Body of pancreas (tissue), 4 donors: Measurements from ENCODE around the gene ATP8A2. TPM values are rescaled to one million over a fixed set of nuclear protein-coding genes. Genes with fewer than 3 reads are reported as not detected.

Experiments
- ATAC-seq: fragments of 150-250 bp; one replicate; pipeline ENCODE4 v1.9.1; 2016
- DNase-seq, 4 donors: peaks; one replicate each; pipeline ENCODE4 v3.0.0-alpha.2; 2019
- H3K27ac ChIP-seq, 4 donors: fragments of 200-600 bp; sonication (generic); 1 replicate in 3 of 4; 2 replicates in 1 of 4; pipeline versions ENCODE4 v1.5.1 to v1.6.1; 2016 to 2019; ENCODE audit warnings: mild to moderate bottlenecking in 1 of 4, mixed read lengths in 1 of 4, moderate library complexity in 1 of 4
- H3K27me3 ChIP-seq, 2 donors: fragments of 200-600 bp; sonication (generic); one replicate each; pipeline ENCODE4 v1.6.0; 2016; ENCODE audit warnings: mild to moderate bottlenecking in 1 of 2
- H3K36me3 ChIP-seq, 2 donors: fragments of 200-600 bp; sonication (generic); replicated peaks in 1 of 2; 2 replicates each; pipeline ENCODE4 v1.5.1; 2016; ENCODE audit warnings: low read depth in 2 of 2; ENCODE audit not compliant: insufficient read depth in 1 of 2
- H3K4me1 ChIP-seq: fragments of 200-600 bp; sonication (generic); one replicate; pipeline ENCODE4 v1.6.0; 2016
- H3K4me3 ChIP-seq, 2 donors: fragments of 200-600 bp; sonication (generic); 1 replicate in 1 of 2; 2 replicates in 1 of 2; pipeline ENCODE4 v1.5.1; 2016 to 2019
- H3K9me3 ChIP-seq, 3 donors: fragments of 200-600 bp; sonication (generic); 1 replicate in 2 of 3; 2 replicates in 1 of 3; pipeline ENCODE4 v1.5.1; 2016
- CTCF ChIP-seq, 7 experiments: fragments of 450-650 bp in 4 of 7; fragments of 200-600 bp in 3 of 7; sonication (generic) in 3 of 7; IDR thresholded peaks; one replicate each; pipeline ENCODE4 v1.5.1; 2016 to 2019; ENCODE audit warnings: antibody characterized with exemption in 7 of 7
- POLR2A ChIP-seq, 3 donors: fragments of 450-650 bp; IDR thresholded peaks; one replicate each; pipeline ENCODE4 v1.6.1; 2016; ENCODE audit warnings: antibody characterized with exemption in 3 of 3, mild to moderate bottlenecking in 2 of 3
- WGBS, 2 donors: methylation state at CpG; one replicate each; pipeline ENCODE4 v1.1.5; 2017; 5-methylcytosine and 5-hydroxymethylcytosine counted together
- intact Hi-C: fragments of 100-400 bp; cut with DNase I; formaldehyde crosslinking; loops from one replicate; pipeline ENCODE4 v1.15.1; 2023
- total RNA-seq, 2 donors: library from RNA; depleted of rRNA; stranded (reverse); fragments of >200 nt; gene quantifications; one replicate each; pipeline ENCODE4 v1.1.0, GENCODE V29; 2016

ATP8A2 gene
- total RNA-seq, 2 donors from 2014 or later, result under 0.01 TPM; not detected in 1

GRCh38 chr13:26011996-26012821 is 640.4 kb downstream of the ATP8A2 start:
- intact Hi-C loops, result no loop called here
- ATAC-seq, result no peak

GRCh38 chr13:26012995-26013394 is 641.2 kb downstream of the ATP8A2 start:
- ATAC-seq (no peak), DNase-seq (no peak)
- WGBS, 2 donors, result 64 to 69% methylated on average over 8 to 9 of the region's 9 CpGs
- TF ChIP-seq CTCF (IDR thresholded peaks at IDR 0.05) (no peak), POLR2A (IDR thresholded peaks at IDR 0.05) (no peak)
- Histone ChIP-seq H3K36me3 (no peaks in the 10 kb centered on the region), H3K9me3 (no peaks in the 10 kb centered on the region), H3K4me3 (no peak overlapping the region), H3K4me1 (peaks cover 8% of the 10 kb centered on the region), H3K27ac (no peak overlapping the region), H3K27me3 (no peaks in the 10 kb centered on the region)
- intact Hi-C loops, result no loop called here

More at GRCh38 chr13:26011996-26012821, 640.4 kb downstream of the ATP8A2 start:
- no peak overlapping the region for H3K27ac ChIP-seq
- no peak for DNase-seq
- H3K27me3 ChIP-seq, result no peaks in the 10 kb centered on the region
- no peak overlapping the region for H3K4me3 ChIP-seq
- peaks cover under 1% of the 10 kb centered on the region for H3K4me1 ChIP-seq
- H3K9me3 ChIP-seq, result no peaks in the 10 kb centered on the region
- no peak for TF ChIP-seq POLR2A (IDR thresholded peaks at IDR 0.05)
- no peak for TF ChIP-seq CTCF (IDR thresholded peaks at IDR 0.05)
- no peaks in the 10 kb centered on the region for H3K36me3 ChIP-seq
- 57 to 59% methylated on average over 49 to 50 of the region's 53 CpGs for WGBS, 2 donors

- intact Hi-C loops, result no loop called here
- peaks cover 21% of the 10 kb centered on the region for H3K4me1 ChIP-seq
- ATAC-seq, result no peak
- 74 to 75% methylated on average over 10 of the region's 10 CpGs for WGBS, 2 donors
- H3K4me3 ChIP-seq, result no peak overlapping the region
- TF ChIP-seq CTCF (IDR thresholded peaks at IDR 0.05), result no peak
- no peak for TF ChIP-seq POLR2A (IDR thresholded peaks at IDR 0.05)
- no peak overlapping the region for H3K27ac ChIP-seq
- no peaks in the 10 kb centered on the region for H3K9me3 ChIP-seq
- no peak for DNase-seq
- no peaks in the 10 kb centered on the region for H3K36me3 ChIP-seq
- no peaks in the 10 kb centered on the region for H3K27me3 ChIP-seq
Measured at GRCh38 chr13:26015271-26016125, 643.7 kb downstream of the ATP8A2 start.

GRCh38 chr13:26016189-26016588 is 644.4 kb downstream of the ATP8A2 start:
- no peak overlapping the region for H3K27ac ChIP-seq
- intact Hi-C loops, result no loop called here
- TF ChIP-seq CTCF (IDR thresholded peaks at IDR 0.05) (no peak), POLR2A (IDR thresholded peaks at IDR 0.05) (no peak)
- 75 to 83% methylated on average over 6 of the region's 6 CpGs for WGBS, 2 donors
- no peaks in the 10 kb centered on the region for H3K27me3 ChIP-seq
- no peak overlapping the region for H3K4me3 ChIP-seq
- no peak for ATAC-seq
- no peaks in the 10 kb centered on the region for H3K9me3 ChIP-seq
- no peaks in the 10 kb centered on the region for H3K36me3 ChIP-seq
- peaks cover 25% of the 10 kb centered on the region for H3K4me1 ChIP-seq
- no peak for DNase-seq
